T-helper 2 cell treated with Interferon-gamma antibody and Interleukin-4, amounts not matched to agents 100 ng/mL and 5 ng/mL, for 36 hours (primary cell): ENCODE measurements around the gene WDR81. TPM values are rescaled to one million over a fixed set of nuclear protein-coding genes. Genes with fewer than 3 reads are reported as not detected.

Source experiments
- intact Hi-C: fragments of 100-400 bp; cut with micrococcal nuclease; formaldehyde crosslinking; loops from one replicate; pipeline ENCODE4 v1.15.1; 2023
- total RNA-seq: library from RNA; stranded (reverse); gene quantifications from 2 replicates; pipeline ENCODE4 v1.2.3, GENCODE V29; 2022

Gene WDR81
- total RNA-seq, 1 donor from 2014 or later = 42.4 TPM

- intact Hi-C loops = no loop called here
Observed at GRCh38 chr17:1776857-1777256, 52.4 kb downstream of the WDR81 start.

DNA sequence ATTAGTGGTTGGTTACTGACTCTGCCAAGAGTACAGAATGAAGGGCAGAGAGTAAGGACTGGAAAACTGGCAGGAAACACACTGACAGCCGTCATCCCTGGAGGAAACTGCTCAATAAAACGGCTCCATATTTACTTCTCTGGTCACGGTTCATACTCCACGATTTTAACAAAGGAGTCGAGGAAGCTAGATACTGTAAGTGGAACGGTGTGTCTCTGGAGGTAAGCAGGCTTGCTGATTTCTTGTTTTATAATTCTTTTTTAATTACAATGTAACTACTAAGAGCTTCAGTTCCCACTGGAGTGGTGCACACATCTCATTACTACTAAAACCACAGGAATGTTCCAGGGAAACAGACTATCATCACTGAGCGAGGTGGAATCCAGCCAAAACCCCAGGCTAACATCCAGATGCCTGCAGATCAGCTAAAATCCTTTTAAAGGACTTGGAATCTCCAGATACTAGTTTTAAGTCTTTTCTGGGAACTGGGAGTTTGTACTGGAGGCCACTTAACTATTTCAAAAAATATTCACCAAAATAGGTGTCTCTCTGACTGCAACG, 55.1 kb downstream of the WDR81 start:
- intact Hi-C loops = loop anchor here (5.0 kb wide), 1 partner anchor 57 kb away; the partner anchor contains the start of gene WDR81

- intact Hi-C loops = loop anchor here (5.0 kb wide), 1 partner anchor 60 kb away; the partner anchor contains the start of gene WDR81
Observed at GRCh38 chr17:1782171-1782567, 57.7 kb downstream of the WDR81 start.

DNA sequence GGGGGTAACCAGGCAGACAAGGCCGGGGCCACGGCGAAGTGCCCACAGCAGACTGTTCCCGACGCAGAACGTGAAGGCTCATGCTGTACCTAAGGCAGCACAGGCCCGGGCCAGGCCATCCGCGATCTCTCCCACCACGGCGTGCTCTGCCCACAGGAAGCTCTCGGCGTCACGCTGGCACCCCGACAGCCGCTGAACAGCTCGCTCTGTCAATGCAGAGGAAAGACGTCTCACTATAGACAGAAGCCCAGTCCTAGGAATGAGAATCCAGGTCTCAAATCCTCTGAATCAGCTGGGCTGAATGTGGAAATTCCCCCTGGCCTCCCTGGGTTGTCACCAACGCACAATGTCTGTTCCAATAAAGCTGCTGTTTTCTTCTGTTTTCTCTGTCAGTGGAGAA, 58.8 kb downstream of the WDR81 start:
- intact Hi-C loops = loop anchor here (5.0 kb wide), 1 partner anchor 61 kb away; the partner anchor contains the start of gene WDR81

GRCh38 chr17:1783834-1784611, 59.5 kb downstream of the WDR81 start:
- intact Hi-C loops = loop anchor here (5.0 kb wide), 1 partner anchor 62 kb away; the partner anchor contains the start of gene WDR81

DNA sequence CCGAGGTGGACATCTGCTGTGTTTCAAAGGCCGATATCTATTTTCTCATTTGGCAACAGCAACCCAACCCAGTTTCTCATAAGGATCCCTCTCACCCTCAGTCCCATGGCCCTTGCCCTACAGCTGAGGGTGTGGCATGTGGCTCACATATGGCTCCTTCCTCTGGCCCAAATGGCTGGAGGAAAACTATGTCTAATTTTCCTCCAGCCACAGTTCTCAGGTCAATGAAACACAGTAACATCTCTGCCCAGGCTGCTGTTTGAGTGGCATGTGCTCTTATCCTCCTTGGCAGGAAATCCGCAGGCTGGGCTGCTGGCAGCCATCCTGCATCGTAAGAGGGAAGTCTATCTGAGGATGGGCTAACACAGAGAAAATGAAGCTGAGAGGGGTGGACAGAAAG, 61.4 kb downstream of the WDR81 start:
- intact Hi-C loops = no loop called here

DNA sequence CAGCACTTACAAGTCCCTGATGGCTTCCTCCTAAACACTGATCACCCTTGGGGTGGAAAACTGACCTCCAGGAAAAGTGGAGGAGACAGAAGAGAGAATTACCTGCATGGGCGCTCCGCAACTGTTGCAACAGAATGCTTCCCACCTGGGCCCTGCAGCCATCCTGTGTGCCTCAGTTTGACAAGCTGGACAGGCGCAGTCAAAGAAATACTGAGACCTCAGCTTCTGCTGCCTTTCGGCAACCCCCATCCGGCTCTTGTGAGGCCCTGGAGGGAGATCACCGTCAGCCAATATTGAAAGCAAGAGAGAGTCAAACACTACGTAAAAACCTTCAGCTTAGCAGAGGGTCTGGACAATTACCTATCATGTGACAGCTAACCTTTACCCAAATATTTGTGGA, 62.2 kb downstream of the WDR81 start:
- intact Hi-C loops = no loop called here

- intact Hi-C loops = no loop called here
Observed at GRCh38 chr17:1787301-1787902, 62.9 kb downstream of the WDR81 start.

Other genes starting within 250 kb of the WDR81 start
- 36.1 and 37.9 TPM in 2 replicates for gene MYO1C, start 232.0 kb upstream of the WDR81 start, total RNA-seq
- 42.2 and 43.8 TPM in 2 replicates for gene INPP5K, start 208.1 kb upstream of the WDR81 start, total RNA-seq
- gene PITPNA, start 161.9 kb upstream of the WDR81 start, total RNA-seq = 53.6 and 59.6 TPM in 2 replicates
- 0.41 and 0.43 TPM in 2 replicates for gene SLC43A2, start 95.9 kb upstream of the WDR81 start, total RNA-seq
- gene SCARF1, start 79.0 kb upstream of the WDR81 start, total RNA-seq = 1.1 and 1.6 TPM in 2 replicates
- 4.9 and 5.2 TPM in 2 replicates for gene RILP, start 74.8 kb upstream of the WDR81 start, total RNA-seq
- gene PRPF8, start 39.8 kb upstream of the WDR81 start, total RNA-seq = 374 and 375 TPM in 2 replicates
- 0.07 and 0.11 TPM in 2 replicates for gene TLCD2, start 14.3 kb upstream of the WDR81 start, total RNA-seq
- 0.36 and 0.48 TPM in 2 replicates for gene SERPINF2, start 18.2 kb downstream of the WDR81 start, total RNA-seq
- gene SERPINF1, start 37.4 kb downstream of the WDR81 start, total RNA-seq = 0.32 TPM in 1 of 2 replicates, not detected in the other
- 35.8 and 36.6 TPM in 2 replicates for gene SMYD4, start 105.2 kb downstream of the WDR81 start, total RNA-seq
- 234 and 238 TPM in 2 replicates for gene RPA1, start 105.3 kb downstream of the WDR81 start, total RNA-seq